Neural progenitor cell (in vitro differentiated cells): ENCODE data around the gene CTSS. TPM values are rescaled to one million over a fixed set of nuclear protein-coding genes. Genes with fewer than 3 reads are reported as not detected.

Experiments
- DNase-seq: peaks from one replicate; pipeline ENCODE4 v3.0.0-alpha.2; 2016; ENCODE audit warnings: low spot score
- H2AFZ ChIP-seq: fragments of 200-600 bp; sonication (generic); replicated peaks from 2 replicates; pipeline ENCODE4 v1.6.1; 2016; ENCODE audit warnings: antibody characterized with exemption
- H3F3A ChIP-seq: fragments of 200-600 bp; sonication (generic); 2 replicates; pipeline ENCODE4 v1.6.1; 2016; ENCODE audit warnings: antibody characterized with exemption, low read depth
- H3K27ac ChIP-seq: fragments of 200-600 bp; sonication (generic); 2 replicates; pipeline ENCODE4 v1.5.1; 2016; ENCODE audit warnings: mild to moderate bottlenecking
- H3K27me3 ChIP-seq: fragments of 200-600 bp; sonication (generic); 2 replicates; pipeline ENCODE4 v1.6.1; 2016; ENCODE audit warnings: mild to moderate bottlenecking, moderate library complexity
- H3K36me3 ChIP-seq: fragments of 200-600 bp; sonication (generic); 2 replicates; pipeline ENCODE4 v1.5.1; 2016
- H3K4me1 ChIP-seq: fragments of 200-600 bp; sonication (generic); 2 replicates; pipeline ENCODE4 v1.6.1; 2016; ENCODE audit warnings: mixed run types
- H3K4me2 ChIP-seq: fragments of 200-600 bp; sonication (generic); 2 replicates; pipeline ENCODE4 v1.6.1; 2016
- H3K4me3 ChIP-seq: fragments of 200-600 bp; sonication (generic); 2 replicates; pipeline ENCODE4 v1.5.1; 2016
- H3K79me2 ChIP-seq: fragments of 200-600 bp; sonication (generic); 2 replicates; pipeline ENCODE4 v1.6.1; 2016; ENCODE audit warnings: low read depth
- H3K9ac ChIP-seq: fragments of 200-600 bp; sonication (generic); 2 replicates; pipeline ENCODE4 v1.6.1; 2016
- H3K9me3 ChIP-seq: fragments of 200-600 bp; sonication (generic); 2 replicates; pipeline ENCODE4 v1.5.1; 2016; ENCODE audit warnings: low read depth
- H4K20me1 ChIP-seq: fragments of 200-600 bp; sonication (generic); 2 replicates; pipeline ENCODE4 v1.6.1; 2016; ENCODE audit warnings: low read depth
- H3K27ac Mint-ChIP-seq: 3 replicates; pipeline ENCODE4 v1.8.0; 2021; ENCODE audit warnings: mixed read lengths
- H3K27me3 Mint-ChIP-seq: 2 replicates; pipeline ENCODE4 v1.8.0; 2022; ENCODE audit warnings: low read depth, mild to moderate bottlenecking, inconsistent platforms, moderate library complexity, mixed read lengths; ENCODE audit not compliant: insufficient read depth
- H3K36me3 Mint-ChIP-seq: 3 replicates; pipeline ENCODE4 v1.8.0; 2021; ENCODE audit warnings: mixed read lengths
- H3K4me1 Mint-ChIP-seq: 3 replicates; pipeline ENCODE4 v1.8.0; 2021; ENCODE audit warnings: mixed read lengths
- H3K4me3 Mint-ChIP-seq: 3 replicates; pipeline ENCODE4 v1.8.0; 2021; ENCODE audit warnings: mild to moderate bottlenecking, moderate library complexity, mixed read lengths
- H3K9me3 Mint-ChIP-seq: 3 replicates; pipeline ENCODE4 v1.8.0; 2020; ENCODE audit warnings: mixed read lengths
- CTCF ChIP-seq: fragments of 200-600 bp; sonication (generic); IDR thresholded peaks from 2 replicates; pipeline ENCODE4 v1.5.1; 2017; ENCODE audit warnings: antibody characterized with exemption, mild to moderate bottlenecking
- EZH2 ChIP-seq: fragments of 200-600 bp; sonication (generic); IDR thresholded peaks from 2 replicates; pipeline ENCODE4 v1.6.1; 2017; ENCODE audit warnings: antibody characterized with exemption, mild to moderate bottlenecking, moderate library complexity
- EZH2phosphoT487 ChIP-seq: fragments of 200-600 bp; sonication (generic); IDR thresholded peaks from 2 replicates; pipeline ENCODE4 v1.6.1; 2017; ENCODE audit warnings: antibody characterized with exemption
- total RNA-seq: library from RNA; depleted of rRNA; stranded (reverse); fragments of >200 nt; gene quantifications from 2 replicates; pipeline ENCODE4 v1.2.3, GENCODE V29; 2015; ENCODE audit warnings: low replicate concordance

CTSS gene
- 0.06 TPM in 1 of 2 replicates, not detected in the other for total RNA-seq

GRCh38 chr1:150765296-150765976 is at the start of gene CTSS:
TSS of gene CTSS (minus strand) at chr1:150765778. CDS start at chr1:150764763, 1,015 bp downstream.
- TF ChIP-seq EZH2phosphoT487 (no peak), EZH2 (no peak), CTCF (no peak)
- H3K79me2 ChIP-seq: no peaks in the 10 kb centered on the region
- no peaks in the 10 kb centered on the region for H3K27me3 ChIP-seq
- H3F3A ChIP-seq: no peaks in the 10 kb centered on the region
- DNase-seq: no peak
- Mint-ChIP-seq H3K27me3 (no peaks in the 10 kb centered on the region), H3K4me3 (no peak within 1 kb of the TSS), H3K4me1 (peaks cover 4% of the 10 kb centered on the region), H3K27ac (peak within 1 kb of the TSS; percentile 23), H3K36me3 (peaks cover under 1% of the 10 kb centered on the region), H3K9me3 (peaks cover 3% of the 10 kb centered on the region)
- H3K4me1 ChIP-seq: no peaks in the 10 kb centered on the region
- H3K27ac ChIP-seq: no peak within 1 kb of the TSS
- no peaks in the 10 kb centered on the region for H3K36me3 ChIP-seq
- H2AFZ ChIP-seq: peak within 1 kb of the TSS; percentile 1
- no peak within 1 kb of the TSS for H3K4me2 ChIP-seq
- H4K20me1 ChIP-seq: no peaks in the 10 kb centered on the region
- no peak within 1 kb of the TSS for H3K4me3 ChIP-seq
- H3K9ac ChIP-seq: no peak within 1 kb of the TSS
- no peaks in the 10 kb centered on the region for H3K9me3 ChIP-seq

- Mint-ChIP-seq H3K4me1 (peaks cover 1% of the 10 kb centered on the region), H3K4me3 (no peak overlapping the region), H3K36me3 (peaks cover 16% of the 10 kb centered on the region), H3K9me3 (no peaks in the 10 kb centered on the region), H3K27ac (no peak overlapping the region), H3K27me3 (no peaks in the 10 kb centered on the region)
- peak; percentile 42 for DNase-seq
- Histone ChIP-seq H3K36me3 (no peaks in the 10 kb centered on the region), H3K9me3 (no peaks in the 10 kb centered on the region), H2AFZ (no peak overlapping the region), H3K4me2 (no peak overlapping the region), H3K4me3 (no peak overlapping the region), H3K4me1 (peaks cover 3% of the 10 kb centered on the region), H3K9ac (no peak overlapping the region), H3F3A (no peaks in the 10 kb centered on the region), H4K20me1 (no peaks in the 10 kb centered on the region), H3K79me2 (no peaks in the 10 kb centered on the region), H3K27me3 (no peaks in the 10 kb centered on the region), H3K27ac (no peak overlapping the region)
- TF ChIP-seq EZH2 (no peak), CTCF (peak; percentile 60)
Measured at GRCh38 chr1:150813028-150813707, 47.6 kb upstream of the CTSS start.

GRCh38 chr1:150810958-150811659 is 45.5 kb upstream of the CTSS start:
- Histone ChIP-seq H3K36me3 (no peaks in the 10 kb centered on the region), H3K79me2 (no peaks in the 10 kb centered on the region), H3K4me3 (no peak overlapping the region), H3K27ac (no peak overlapping the region), H3K4me1 (peaks cover 19% of the 10 kb centered on the region), H3K27me3 (no peaks in the 10 kb centered on the region), H2AFZ (no peak overlapping the region), H3K9me3 (no peaks in the 10 kb centered on the region), H3K9ac (no peak overlapping the region), H3K4me2 (no peak overlapping the region), H3F3A (no peaks in the 10 kb centered on the region), H4K20me1 (no peaks in the 10 kb centered on the region)
- Mint-ChIP-seq H3K27ac (no peak overlapping the region), H3K4me3 (no peak overlapping the region), H3K4me1 (peaks cover 17% of the 10 kb centered on the region), H3K36me3 (peaks cover 4% of the 10 kb centered on the region), H3K9me3 (no peaks in the 10 kb centered on the region), H3K27me3 (no peaks in the 10 kb centered on the region)
- TF ChIP-seq CTCF (no peak), EZH2phosphoT487 (no peak), EZH2 (no peak)
- DNase-seq: no peak
